Keratinocyte (primary cell): ENCODE data around the gene DNAJC8. TPM values are rescaled to one million over a fixed set of nuclear protein-coding genes. Genes with fewer than 3 reads are reported as not detected.

Source experiments
- DNase-seq: peaks from one replicate; pipeline ENCODE4 v3.0.0-alpha.2; 2011; ENCODE audit warnings: low read depth, missing footprints, low spot score
- FAIRE-seq: peaks from 2 replicates; lab custom pipeline; 2011; peaks lifted over from hg19 to GRCh38; lab: Jason Lieb, UNC
- H2AFZ ChIP-seq: 2 replicates; pipeline ENCODE4 v1.6.0; 2012; ENCODE audit warnings: low read length, control low read depth, inconsistent platforms; ENCODE audit not compliant: control insufficient read depth
- H3K27ac ChIP-seq: 2 replicates; pipeline ENCODE4 v1.5.1; 2011; ENCODE audit warnings: low read length; ENCODE audit not compliant: control insufficient read depth, insufficient read depth
- H3K27me3 ChIP-seq: 3 replicates; pipeline ENCODE4 v1.6.0; 2011; ENCODE audit warnings: low read length; ENCODE audit not compliant: control insufficient read depth, insufficient read depth; ENCODE audit errors: extremely low read depth
- H3K36me3 ChIP-seq, 2 experiments: 2 replicates in 1 of 2; 3 replicates in 1 of 2; pipeline ENCODE4 v1.5.1; 2011; ENCODE audit warnings: low read length in 2 of 2, mild to moderate bottlenecking in 1 of 2; ENCODE audit not compliant: control insufficient read depth in 2 of 2, insufficient read depth in 2 of 2; ENCODE audit errors: extremely low read depth in 1 of 2
- H3K4me1 ChIP-seq: 3 replicates; pipeline ENCODE4 v1.5.1; 2011; ENCODE audit warnings: low read length; ENCODE audit not compliant: control insufficient read depth, insufficient read depth; ENCODE audit errors: extremely low read depth
- H3K4me2 ChIP-seq: 3 replicates; pipeline ENCODE4 v1.6.0; 2011; ENCODE audit warnings: low read depth, low read length; ENCODE audit not compliant: control insufficient read depth, insufficient read depth; ENCODE audit errors: extremely low read depth
- H3K4me3 ChIP-seq, 3 experiments: fragments of 200-600 bp in 1 of 3; sonication (generic) in 1 of 3; 2 replicates in 2 of 3; 3 replicates in 1 of 3; pipeline ENCODE4 v1.5.1; 2011 to 2016; ENCODE audit warnings: low read length in 3 of 3, mild to moderate bottlenecking in 3 of 3, control low read depth in 2 of 3, inconsistent platforms in 1 of 3, low read depth in 1 of 3, mixed read lengths in 1 of 3, mixed run types in 1 of 3, moderate library complexity in 1 of 3; ENCODE audit not compliant: control insufficient read depth in 2 of 3, insufficient read depth in 2 of 3; ENCODE audit errors: extremely low read depth in 1 of 3
- H3K79me2 ChIP-seq: 2 replicates; pipeline ENCODE4 v1.6.0; 2012; ENCODE audit warnings: low read length; ENCODE audit not compliant: control insufficient read depth, insufficient read depth
- H3K9ac ChIP-seq: 3 replicates; pipeline ENCODE4 v1.6.0; 2011; ENCODE audit warnings: low read length; ENCODE audit not compliant: control insufficient read depth, insufficient read depth; ENCODE audit errors: extremely low read depth
- H3K9me1 ChIP-seq: 3 replicates; pipeline ENCODE4 v1.6.0; 2011; ENCODE audit warnings: low read length; ENCODE audit not compliant: control insufficient read depth, insufficient read depth; ENCODE audit errors: extremely low read depth
- H3K9me3 ChIP-seq: 2 replicates; pipeline ENCODE4 v1.5.1; 2012; ENCODE audit warnings: low read depth, low read length; ENCODE audit not compliant: control insufficient read depth
- H4K20me1 ChIP-seq: 3 replicates; pipeline ENCODE4 v1.6.0; 2011; ENCODE audit warnings: low read length; ENCODE audit not compliant: control insufficient read depth, insufficient read depth; ENCODE audit errors: extremely low read depth
- CTCF ChIP-seq, 3 experiments: IDR thresholded peaks in 1 of 3; conservative IDR thresholded peaks in 1 of 3; optimal IDR thresholded peaks in 1 of 3; 2 replicates in 2 of 3; 3 replicates in 1 of 3; pipeline versions ENCODE3 to v1.5.1; 2011; ENCODE audit warnings: low read length in 3 of 3, mild to moderate bottlenecking in 3 of 3, moderate library complexity in 2 of 3, control low read depth in 1 of 3, inconsistent platforms in 1 of 3; ENCODE audit not compliant: insufficient read depth in 2 of 3; ENCODE audit errors: extremely low read depth in 1 of 3
- EZH2 ChIP-seq: IDR thresholded peaks from one replicate; pipeline ENCODE4 v1.6.1; 2012; ENCODE audit warnings: inconsistent platforms, mild to moderate bottlenecking, low read length, moderate library complexity
- dilution Hi-C: fragments of 300-500 bp; cut with MboI; formaldehyde crosslinking; loops from one replicate; pipeline ENCODE4 v1.7.0; 2020; ENCODE audit warnings: low sequenced_read_pairs; ENCODE audit not compliant: extremely low pct_ligation_motif_present
- polyA plus RNA-seq, 5 experiments: library from polyadenylated mRNA; depleted of rRNA in 3 of 5; stranded (reverse) in 3 of 5; stranded (forward) in 1 of 5; unstranded in 1 of 5; fragments of >200 nt; gene quantifications; 1 replicate in 1 of 5; 2 replicates in 3 of 5; 3 replicates in 1 of 5; pipeline versions ENCODE4 v1.2.1 to v1.2.3, GENCODE V29; 2011 to 2012; ENCODE audit warnings: missing spikeins in 2 of 5, low read depth in 1 of 5, low replicate concordance in 1 of 5

Gene DNAJC8
- polyA plus RNA-seq, 1 donor (not counting 4 experiments of a cell fraction or from before 2014, with no cell fraction given) = 104 TPM

GRCh38 chr1:28197682-28198415 lies 35.0 kb downstream of the DNAJC8 start:
- dilution Hi-C loops = no loop called here
- Histone ChIP-seq H3K9ac (peak overlapping the region; percentile 14), H3K27me3 (no peaks in the 10 kb centered on the region), H3K36me3 (peaks cover 3 to 17% of the 10 kb centered on the region in 2 experiments), H2AFZ (no peak overlapping the region), H3K4me1 (peaks cover 42% of the 10 kb centered on the region), H3K27ac (no peak overlapping the region), H3K79me2 (no peaks in the 10 kb centered on the region), H4K20me1 (no peaks in the 10 kb centered on the region), H3K4me3 (peak overlapping the region in 1 of 3 experiments; percentile 21), H3K9me3 (no peaks in the 10 kb centered on the region), H3K9me1 (no peaks in the 10 kb centered on the region), H3K4me2 (peak overlapping the region; percentile 43)
- TF ChIP-seq CTCF (optimal IDR thresholded peaks at IDR 0.05 in 1 of 3, IDR thresholded peaks at IDR 0.05 in 1 of 3, conservative IDR thresholded peaks at IDR 0.05 in 1 of 3; ENCODE audit: extremely low read depth in 1 of 3, insufficient read depth in 2 of 3, low read length in 3 of 3) (no peak), EZH2 (no peak)
- DNase-seq (no peak), FAIRE-seq (no peak)

- no peaks in the 10 kb centered on the region for H3K27me3 ChIP-seq
- H3K4me1 ChIP-seq = peaks cover 45% of the 10 kb centered on the region
- no peaks in the 10 kb centered on the region for H4K20me1 ChIP-seq
- H2AFZ ChIP-seq = peak overlapping the region; percentile 1
- no peaks in the 10 kb centered on the region for H3K9me1 ChIP-seq
- H3K9ac ChIP-seq = peak overlapping the region; percentile 14
- no peaks in the 10 kb centered on the region for H3K9me3 ChIP-seq
- FAIRE-seq (no peak), DNase-seq (no peak)
- no peak overlapping the region for H3K4me3 ChIP-seq
- dilution Hi-C loops = no loop called here
- H3K36me3 ChIP-seq = peaks cover 2 to 15% of the 10 kb centered on the region in 2 experiments
- peak overlapping the region; percentile 51 for H3K27ac ChIP-seq
- TF ChIP-seq CTCF (optimal IDR thresholded peaks at IDR 0.05 in 1 of 3, IDR thresholded peaks at IDR 0.05 in 1 of 3, conservative IDR thresholded peaks at IDR 0.05 in 1 of 3; ENCODE audit: extremely low read depth in 1 of 3, insufficient read depth in 2 of 3, low read length in 3 of 3) = no peak
- TF ChIP-seq EZH2 = no peak
- H3K4me2 ChIP-seq = peak overlapping the region; percentile 43
- H3K79me2 ChIP-seq = no peaks in the 10 kb centered on the region
Measured at GRCh38 chr1:28196330-28196729, 36.5 kb downstream of the DNAJC8 start.
